GM12891 (cell line): ENCODE measurements around the gene PCDHGA7.

Experiments used
- PAX5 ChIP-seq: IDR thresholded peaks from 2 replicates; pipeline ENCODE4 v1.6.1; 2011; ENCODE audit warnings: low read length, moderate library complexity, mild to moderate bottlenecking; ENCODE audit not compliant: insufficient read depth, severe bottlenecking
- POLR2A ChIP-seq: IDR thresholded peaks from 2 replicates; pipeline ENCODE4 v1.6.1; 2011; ENCODE audit warnings: low read depth, low read length, control low read depth
- POLR2AphosphoS5 ChIP-seq: IDR thresholded peaks from 2 replicates; pipeline ENCODE4 v1.6.1; 2011; ENCODE audit warnings: low read depth, low read length, control low read depth
- POU2F2 ChIP-seq: IDR thresholded peaks from 2 replicates; pipeline ENCODE4 v1.6.1; 2011; ENCODE audit warnings: low read depth, mild to moderate bottlenecking, control low read depth, low read length, moderate library complexity
- SPI1 ChIP-seq: IDR thresholded peaks from 2 replicates; pipeline ENCODE4 v1.6.1; 2011; ENCODE audit warnings: low read depth, low read length, control low read depth
- TAF1 ChIP-seq: IDR thresholded peaks from 2 replicates; pipeline ENCODE4 v1.6.1; 2011; ENCODE audit warnings: low read depth, low read length, control low read depth

DNA sequence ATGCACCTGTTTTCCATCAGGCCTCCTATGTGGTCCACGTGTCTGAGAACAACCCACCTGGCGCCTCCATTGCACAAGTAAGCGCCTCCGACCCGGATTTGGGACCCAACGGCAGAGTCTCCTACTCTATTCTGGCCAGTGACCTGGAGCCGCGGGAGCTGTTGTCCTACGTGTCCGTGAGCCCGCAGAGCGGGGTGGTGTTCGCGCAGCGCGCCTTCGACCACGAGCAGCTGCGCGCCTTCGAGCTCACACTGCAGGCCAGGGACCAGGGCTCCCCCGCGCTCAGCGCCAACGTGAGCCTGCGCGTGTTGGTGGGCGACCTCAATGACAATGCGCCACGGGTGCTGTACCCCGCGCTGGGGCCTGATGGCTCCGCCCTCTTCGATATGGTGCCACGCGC lies 31.0 kb upstream of the PCDHGA7 start:
- TF ChIP-seq POLR2A = no peak
- no peak for TF ChIP-seq TAF1
- no peak for TF ChIP-seq POLR2AphosphoS5
- no peak for TF ChIP-seq SPI1
- TF ChIP-seq POU2F2 = no peak
- no peak for TF ChIP-seq PAX5
